K562 (cell line): ENCODE results near the gene ULBP1. TPM values are rescaled to one million over a fixed set of nuclear protein-coding genes. Genes with fewer than 3 reads are reported as not detected.

ENCODE experiments used
- ATAC-seq: fragments of 200-7000 bp; cut with Tn5 transposase; 3 replicates; pipeline ENCODE4 v1.9.1; 2020; ENCODE audit warnings: moderate library complexity
- BruUV-seq: library from RNA; stranded (reverse); fragments of 400-500 nt; replicated peaks from 2 replicates; lab custom pipeline; 2021; lab: Mats Ljungman, UMichigan
- CTCF ChIA-PET: fragments of 300-600 bp; formaldehyde crosslinking; extraction: SDS; loops from one replicate; lab custom pipeline; 2021; ENCODE audit warnings: low intra/inter-chr PET ratio; lab: Yijun Ruan, JAX
- POLR2A ChIA-PET: fragments of 300-600, 350-650 bp; sonication (Branson Sonifier 250); formaldehyde crosslinking; extraction: SDS; loops from one replicate; lab custom pipeline; 2021; ENCODE audit warnings: antibody characterized with exemption, inconsistent platforms; lab: Yijun Ruan, JAX
- DNase-seq, 4 experiments: peaks; one replicate each; pipeline versions ENCODE4 v3.0.0 to v3.0.0-alpha.2; 2011 to 2018; ENCODE audit warnings: low spot score in 3 of 4, mixed read lengths in 3 of 4; ENCODE audit errors: extremely low read depth in 1 of 4
- FAIRE-seq: peaks from 2 replicates; lab custom pipeline; 2011; peaks lifted over from hg19 to GRCh38; lab: Jason Lieb, UNC
- H2AFZ ChIP-seq: 2 replicates; pipeline ENCODE4 v1.6.0; 2011; ENCODE audit warnings: low read depth, low read length, control low read depth, inconsistent platforms
- H3K27ac ChIP-seq: fragments of 200-600 bp; 3 replicates; pipeline ENCODE4 v1.8.0; 2011; ENCODE audit warnings: low read depth, mild to moderate bottlenecking, control low read depth, inconsistent platforms, low read length, moderate library complexity, mixed read lengths; ENCODE audit errors: extremely low read depth
- H3K27me3 ChIP-seq, 2 experiments: fragments of 300-600 bp in 1 of 2; 2 replicates in 1 of 2; 3 replicates in 1 of 2; pipeline versions ENCODE4 v1.6.0 to v1.8.0; 2011; ENCODE audit warnings: inconsistent platforms in 2 of 2, low read length in 2 of 2, mild to moderate bottlenecking in 1 of 2, mixed read lengths in 1 of 2, moderate library complexity in 1 of 2; ENCODE audit not compliant: control insufficient read depth in 2 of 2, insufficient read depth in 2 of 2
- H3K36me3 ChIP-seq: fragments of 300-600 bp; 3 replicates; pipeline ENCODE4 v1.8.0; 2011; ENCODE audit warnings: mild to moderate bottlenecking, low read length, inconsistent platforms; ENCODE audit not compliant: control insufficient read depth, insufficient read depth
- H3K4me1 ChIP-seq, 2 experiments: fragments of 200-600 bp in 1 of 2; replicated peaks in 1 of 2; 2 replicates in 1 of 2; 3 replicates in 1 of 2; pipeline versions ENCODE4 v1.5.1 to v1.8.0; 2011; ENCODE audit warnings: inconsistent platforms in 2 of 2, low read length in 2 of 2, mild to moderate bottlenecking in 1 of 2, mixed read lengths in 1 of 2, moderate library complexity in 1 of 2; ENCODE audit not compliant: control insufficient read depth in 2 of 2, insufficient read depth in 2 of 2
- H3K4me2 ChIP-seq: 2 replicates; pipeline ENCODE4 v1.6.1; 2011; ENCODE audit warnings: low read length, control low read depth, inconsistent platforms, mixed read lengths; ENCODE audit not compliant: insufficient read depth
- H3K4me3 ChIP-seq: fragments of 200-600 bp; sonication (generic), shearing (Covaris generic); 2 replicates; pipeline ENCODE4 v1.5.1; 2016; ENCODE audit warnings: control low read depth, inconsistent platforms
- H3K79me2 ChIP-seq: fragments of 200-600 bp; 3 replicates; pipeline ENCODE4 v1.8.0; 2011; ENCODE audit warnings: low read length, inconsistent platforms; ENCODE audit not compliant: control insufficient read depth, insufficient read depth
- H3K9ac ChIP-seq, 2 experiments: 2 replicates each; pipeline versions ENCODE4 v1.6.0 to v1.6.1; 2011; ENCODE audit warnings: low read depth in 2 of 2, low read length in 2 of 2, control low read depth in 1 of 2, inconsistent platforms in 1 of 2, mild to moderate bottlenecking in 1 of 2, mixed read lengths in 1 of 2; ENCODE audit not compliant: insufficient read depth in 1 of 2
- H3K9me1 ChIP-seq: one replicate; pipeline ENCODE4 v1.6.0; 2011; ENCODE audit warnings: inconsistent platforms, mild to moderate bottlenecking, low read length, moderate library complexity; ENCODE audit not compliant: control insufficient read depth, insufficient read depth
- H3K9me3 ChIP-seq: replicated peaks from 2 replicates; pipeline ENCODE4 v1.5.1; 2011; ENCODE audit warnings: low read depth, low read length, inconsistent platforms; ENCODE audit not compliant: control insufficient read depth, insufficient read depth
- H4K20me1 ChIP-seq: replicated peaks from 2 replicates; pipeline ENCODE4 v1.6.1; 2011; ENCODE audit warnings: low read length, inconsistent platforms, mixed read lengths; ENCODE audit not compliant: control insufficient read depth, insufficient read depth
- CBX8 ChIP-seq: fragments of 200-600 bp; sonication (generic); IDR thresholded peaks from 2 replicates; pipeline ENCODE4 v1.6.1; 2012; ENCODE audit warnings: borderline replicate concordance, mixed run types, low read depth, mild to moderate bottlenecking, moderate library complexity, mixed read lengths, low read length, control low read depth, inconsistent platforms; ENCODE audit not compliant: poor library complexity, severe bottlenecking; ENCODE audit errors: extremely low read depth
- ETV1 ChIP-seq: fragments of 450-650 bp; conservative IDR thresholded peaks from 2 replicates; pipeline ENCODE4 v1.6.1; 2016; ENCODE audit warnings: missing genetic modification characterization, control low read depth, low read depth, missing compliant biosample characterization
- ZNF232 ChIP-seq: sonication (generic); formaldehyde crosslinking; IDR thresholded peaks from 2 replicates; pipeline ENCODE4 v1.8.0; 2022; ENCODE audit warnings: mild to moderate bottlenecking, missing genetic modification reagents
- WGBS: fragments of 100-300 bp; shearing (Covaris generic); methylation state at CpG from one replicate; pipeline ENCODE4 v1.1.6; 2016; ENCODE audit warnings: low coverage, mixed read lengths; ENCODE audit not compliant: insufficient coverage; ENCODE audit errors: missing lambda C conversion rate; 5-methylcytosine and 5-hydroxymethylcytosine counted together
- in situ Hi-C: fragments of 300-500 bp; cut with MboI; formaldehyde crosslinking; loops from 4 replicates; pipeline ENCODE4 v1.15.0; 2018; ENCODE audit warnings: inconsistent platforms, mixed read lengths
- intact Hi-C: fragments of 100-400 bp; cut with micrococcal nuclease; formaldehyde crosslinking; loops from 2 replicates; pipeline ENCODE4 v1.14.2; 2022
- polyA plus RNA-seq, 8 experiments: library from polyadenylated mRNA; depleted of rRNA in 4 of 8; stranded (reverse) in 5 of 8; unstranded in 3 of 8; fragments of >200 nt; fragmentation: Nextera tagmentation in 2 of 8; fragmentation: Illumina TruSeq in 1 of 8; extraction: Ambion mirVana in 2 of 8; extraction: Trizol in 1 of 8; gene quantifications; 2 replicates each; pipeline versions ENCODE4 v1.2.1 to v1.2.3, GENCODE V29; 2011 to 2014; ENCODE audit warnings: inconsistent platforms in 1 of 8, missing spikeins in 1 of 8
- total RNA-seq, 7 experiments: library from RNA; depleted of rRNA in 6 of 7; stranded (reverse); fragments of >200 nt in 6 of 7; fragmentation: Illumina TruSeq in 2 of 7; extraction: Trizol in 2 of 7; gene quantifications; 2 replicates each; pipeline versions ENCODE4 v1.2.1 to v1.2.3, GENCODE V29; 2011 to 2021; ENCODE audit warnings: low replicate concordance in 1 of 7
- TF ChIP-seq, protein P1 (sequence below), 2 experiments: fragments of 450-650 bp in 1 of 2; sonication (generic) in 1 of 2; formaldehyde crosslinking; conservative IDR thresholded peaks; 2 replicates each; pipeline versions ENCODE4 v1.4.0 to v1.8.1; 2020 to 2022; ENCODE audit warnings: mild to moderate bottlenecking in 1 of 2, missing genetic modification reagents in 1 of 2
- TF ChIP-seq, protein P2 (sequence below): fragments of 450-650 bp; IDR thresholded peaks from 2 replicates; pipeline ENCODE4 v1.6.1; 2016; ENCODE audit warnings: missing biosample characterization, missing genetic modification characterization

ULBP1 gene
- total and polyA plus RNA-seq, 9 of the 15 experiments (the other 6 are each of a cell fraction or from before 2014, with no cell fraction given): 0.33 to 6.0 (median 2.5) TPM

DNA sequence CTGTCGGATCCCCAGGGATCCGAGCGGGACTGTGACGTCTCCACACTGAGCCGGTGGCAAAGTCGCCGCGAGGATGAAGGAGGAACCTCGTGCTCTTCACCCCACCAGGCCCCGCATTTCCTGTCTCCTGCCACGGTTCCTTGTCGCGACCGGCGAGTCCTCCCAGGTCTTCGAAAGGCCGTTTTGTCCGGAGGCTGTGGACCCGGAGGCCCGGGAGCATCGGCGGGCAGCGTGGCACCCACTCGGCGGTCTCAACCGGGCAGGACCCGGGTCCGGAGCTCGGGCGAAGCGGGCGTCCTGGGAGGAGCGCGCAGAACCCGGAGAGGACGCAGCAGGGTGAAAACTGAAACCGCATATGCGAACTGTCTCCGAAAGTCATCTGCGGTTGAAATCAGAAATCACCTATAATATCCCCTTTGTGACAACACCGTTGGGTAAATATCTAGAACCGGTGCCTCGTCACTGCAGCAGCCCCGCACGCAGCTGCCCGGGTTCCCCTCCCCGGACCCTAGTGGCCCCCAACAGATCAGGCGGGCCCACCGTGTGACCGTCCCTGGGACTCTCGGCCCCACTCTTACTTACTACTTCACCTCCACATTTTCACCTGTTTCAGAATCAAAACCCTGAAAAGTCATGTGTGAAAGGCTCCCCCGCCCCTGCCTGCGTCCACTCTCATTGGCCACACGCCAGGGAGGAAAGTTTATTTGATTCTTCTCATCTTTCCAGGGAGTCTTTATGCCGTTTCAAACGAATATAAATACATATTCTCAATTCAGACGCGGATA lies 25.0 kb upstream of the ULBP1 start (continued):
- peak; percentile 30; the same call in 1 of the 2 replicates for TF ChIP-seq ETV1

- H2AFZ ChIP-seq: no peak overlapping the region
- H3K79me2 ChIP-seq: no peaks in the 10 kb centered on the region
- H3K4me2 ChIP-seq: no peak overlapping the region
- no peak for ATAC-seq
- in situ Hi-C loops (loop anchor here (5.0 kb wide), 1 partner anchor 68 kb away; no protein-coding TSS in a partner anchor), intact Hi-C loops (loop anchor here (10.0 kb wide), 1 partner anchor 335 kb away; no protein-coding TSS in a partner anchor)
- no peak overlapping the region for H3K4me3 ChIP-seq
- no peaks in the 10 kb centered on the region for H3K9me3 ChIP-seq
- ChIA-PET POLR2A (no interaction called here), CTCF (no interaction called here)
- no TSS peak for BruUV-seq
- H3K9ac ChIP-seq: no peak overlapping the region
- no peaks in the 10 kb centered on the region for H3K36me3 ChIP-seq
- FAIRE-seq: no peak
- no peaks in the 10 kb centered on the region for H4K20me1 ChIP-seq
- WGBS: 5% methylated on average over 5 of the region's 5 CpGs
- TF ChIP-seq ZNF232 (CRISPR knock-in tag): no peak
- TF ChIP-seq, protein P1, sequence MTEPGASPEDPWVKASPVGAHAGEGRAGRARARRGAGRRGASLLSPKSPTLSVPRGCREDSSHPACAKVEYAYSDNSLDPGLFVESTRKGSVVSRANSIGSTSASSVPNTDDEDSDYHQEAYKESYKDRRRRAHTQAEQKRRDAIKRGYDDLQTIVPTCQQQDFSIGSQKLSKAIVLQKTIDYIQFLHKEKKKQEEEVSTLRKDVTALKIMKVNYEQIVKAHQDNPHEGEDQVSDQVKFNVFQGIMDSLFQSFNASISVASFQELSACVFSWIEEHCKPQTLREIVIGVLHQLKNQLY (CRISPR knock-in tag; conservative IDR thresholded peaks at IDR 0.05): no peak
- TF ChIP-seq, protein P2, sequence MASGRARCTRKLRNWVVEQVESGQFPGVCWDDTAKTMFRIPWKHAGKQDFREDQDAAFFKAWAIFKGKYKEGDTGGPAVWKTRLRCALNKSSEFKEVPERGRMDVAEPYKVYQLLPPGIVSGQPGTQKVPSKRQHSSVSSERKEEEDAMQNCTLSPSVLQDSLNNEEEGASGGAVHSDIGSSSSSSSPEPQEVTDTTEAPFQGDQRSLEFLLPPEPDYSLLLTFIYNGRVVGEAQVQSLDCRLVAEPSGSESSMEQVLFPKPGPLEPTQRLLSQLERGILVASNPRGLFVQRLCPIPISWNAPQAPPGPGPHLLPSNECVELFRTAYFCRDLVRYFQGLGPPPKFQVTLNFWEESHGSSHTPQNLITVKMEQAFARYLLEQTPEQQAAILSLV (tag): no peak
- TF ChIP-seq CBX8: peak; percentile 44
- H3K27ac ChIP-seq: no peak overlapping the region
- no peaks in the 10 kb centered on the region for H3K9me1 ChIP-seq
- H3K4me1 ChIP-seq: peaks cover 0 to 26% of the 10 kb centered on the region in 2 experiments; a peak in 2 of 5 replicates
- H3K27me3 ChIP-seq: peaks cover 14 to 65% of the 10 kb centered on the region in 2 experiments; a peak in 4 of 5 replicates
- no peak for DNase-seq
These were observed 24.4 kb upstream of the ULBP1 start for GRCh38 chr6:149939356-149939648.
